Right hindlimb (tissue), 1 donor: Measurements from ENCODE around the gene THAP3.

Experiments
- DNase-seq: peaks from one replicate; pipeline ENCODE4 v3.0.0-alpha.2; 2018

Gene THAP3

GRCh38 chr1:6613361-6614018, 11.2 kb upstream of the THAP3 start, which contains the start of gene PHF13:
TSS of gene PHF13 (plus strand) at chr1:6613731. CDS start at chr1:6614067, 336 bp downstream.
- peak; percentile 100 for DNase-seq

GRCh38 chr1:6614019-6614928, 10.4 kb upstream of the THAP3 start:
- peak; percentile 76 for DNase-seq

GRCh38 chr1:6614929-6615785, 9.5 kb upstream of the THAP3 start:
- no peak for DNase-seq

- DNase-seq = no peak
Measured at GRCh38 chr1:6619045-6619444, 5.6 kb upstream of the THAP3 start.

- DNase-seq = no peak
Measured at GRCh38 chr1:6621429-6622391, 3.0 kb upstream of the THAP3 start.

GRCh38 chr1:6622396-6623152, 2.1 kb upstream of the THAP3 start:
- DNase-seq = no peak

- DNase-seq = no peak
Measured at GRCh38 chr1:6623269-6623965, 1.3 kb upstream of the THAP3 start.

GRCh38 chr1:6625584-6626149, 999 bp downstream of the THAP3 start:
- peak; percentile 45 for DNase-seq

- no peak for DNase-seq
Measured at GRCh38 chr1:6627031-6627430, 2.4 kb downstream of the THAP3 start.

GRCh38 chr1:6627841-6628545, 3.3 kb downstream of the THAP3 start:
- no peak for DNase-seq

GRCh38 chr1:6628971-6629479, 4.4 kb downstream of the THAP3 start:
- no peak for DNase-seq

GRCh38 chr1:6630027-6630426, 5.4 kb downstream of the THAP3 start:
- no peak for DNase-seq

- DNase-seq = no peak
Measured at GRCh38 chr1:6631058-6631457, 6.4 kb downstream of the THAP3 start.

GRCh38 chr1:6632588-6633514, 8.2 kb downstream of the THAP3 start:
- no peak for DNase-seq

- DNase-seq = peak; percentile 72
Measured at GRCh38 chr1:6634371-6635052, 9.8 kb downstream of the THAP3 start.

- no peak for DNase-seq
Measured at GRCh38 chr1:6635161-6635909, 10.7 kb downstream of the THAP3 start.
